HG02642 (cell line): ENCODE results near the gene SLC25A6.
"Not testable (repeated sequence)": the region's sequence is repeated elsewhere in the genome, so short reads cannot be mapped to it uniquely, and the experiment has no call there.

Source experiments
- ATAC-seq: cut with Tn5 transposase; IDR thresholded peaks from one replicate; pipeline ENCODE4 v1.9.1; 2021; ENCODE audit warnings: mild to moderate bottlenecking; ENCODE audit not compliant: unreplicated experiment, poor library complexity

SLC25A6 gene

DNA sequence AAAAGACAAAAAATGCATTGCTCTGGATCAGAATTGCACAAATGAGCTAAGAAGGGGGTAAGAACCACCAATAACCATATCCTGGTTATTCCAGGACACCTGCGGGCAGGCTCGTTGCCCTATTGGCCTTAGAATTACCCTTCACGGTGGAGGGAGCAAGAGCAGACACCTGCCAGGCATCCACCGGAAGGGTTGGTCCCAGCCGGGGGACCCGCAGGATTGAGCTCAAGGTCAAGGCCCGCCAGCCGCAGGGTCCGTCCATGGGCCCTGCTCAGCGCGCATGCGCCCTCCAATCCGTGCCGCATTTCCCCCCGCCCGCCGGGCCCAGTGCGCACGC is 575 bp downstream of the SLC25A6 start:
- no peak for ATAC-seq

DNA sequence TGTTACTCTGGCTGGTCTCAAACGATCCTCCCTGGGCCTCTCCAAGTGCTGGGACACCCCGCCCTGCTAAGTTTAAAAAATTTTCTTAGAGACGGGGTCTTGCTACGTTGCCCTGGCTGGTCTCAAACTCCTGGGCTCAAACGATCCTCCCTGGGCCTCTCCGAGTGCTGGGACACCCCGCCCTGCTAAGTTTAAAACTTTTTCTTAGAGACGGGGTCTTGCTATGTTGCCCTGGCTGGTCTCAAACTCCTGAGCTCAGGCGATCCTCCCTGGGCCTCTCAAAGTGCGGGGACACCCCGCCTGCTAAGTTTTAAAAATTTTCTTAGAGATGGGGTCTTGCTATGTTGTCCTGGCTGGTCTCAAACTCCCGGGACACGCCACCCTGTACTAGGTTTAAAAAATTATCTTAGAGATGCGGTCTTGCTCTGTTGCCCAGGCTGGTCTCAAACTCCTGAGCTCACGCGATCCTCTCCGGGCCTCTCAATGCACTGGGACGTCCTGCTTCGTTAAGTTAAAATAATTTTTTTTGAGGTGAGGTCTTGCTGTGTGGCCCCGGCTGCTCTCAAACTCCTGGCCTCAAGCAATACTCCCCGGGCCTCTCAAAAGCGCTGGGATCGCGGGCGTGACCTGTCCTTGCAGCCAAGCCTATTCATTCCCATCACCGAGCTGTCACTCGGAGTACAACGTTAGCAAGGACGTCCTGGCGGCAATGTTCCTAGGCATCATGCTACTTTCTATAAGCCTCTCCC is 1.1 kb downstream of the SLC25A6 start:
- ATAC-seq = no peak

DNA sequence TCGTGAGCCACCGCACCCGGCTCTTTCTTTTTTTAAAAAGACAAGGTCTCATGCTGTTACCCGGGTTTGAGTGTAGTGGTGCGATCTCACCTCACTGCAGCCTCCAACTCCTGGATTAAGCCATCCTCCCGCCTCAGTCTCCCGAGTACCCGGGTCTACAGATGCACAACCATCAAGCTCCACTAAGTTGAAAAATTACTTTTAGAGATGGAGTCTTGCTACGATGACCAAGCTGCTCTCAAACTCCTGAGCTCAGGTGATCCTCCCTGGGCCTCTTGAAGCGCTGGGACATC is 2.0 kb downstream of the SLC25A6 start:
- no peak for ATAC-seq

DNA sequence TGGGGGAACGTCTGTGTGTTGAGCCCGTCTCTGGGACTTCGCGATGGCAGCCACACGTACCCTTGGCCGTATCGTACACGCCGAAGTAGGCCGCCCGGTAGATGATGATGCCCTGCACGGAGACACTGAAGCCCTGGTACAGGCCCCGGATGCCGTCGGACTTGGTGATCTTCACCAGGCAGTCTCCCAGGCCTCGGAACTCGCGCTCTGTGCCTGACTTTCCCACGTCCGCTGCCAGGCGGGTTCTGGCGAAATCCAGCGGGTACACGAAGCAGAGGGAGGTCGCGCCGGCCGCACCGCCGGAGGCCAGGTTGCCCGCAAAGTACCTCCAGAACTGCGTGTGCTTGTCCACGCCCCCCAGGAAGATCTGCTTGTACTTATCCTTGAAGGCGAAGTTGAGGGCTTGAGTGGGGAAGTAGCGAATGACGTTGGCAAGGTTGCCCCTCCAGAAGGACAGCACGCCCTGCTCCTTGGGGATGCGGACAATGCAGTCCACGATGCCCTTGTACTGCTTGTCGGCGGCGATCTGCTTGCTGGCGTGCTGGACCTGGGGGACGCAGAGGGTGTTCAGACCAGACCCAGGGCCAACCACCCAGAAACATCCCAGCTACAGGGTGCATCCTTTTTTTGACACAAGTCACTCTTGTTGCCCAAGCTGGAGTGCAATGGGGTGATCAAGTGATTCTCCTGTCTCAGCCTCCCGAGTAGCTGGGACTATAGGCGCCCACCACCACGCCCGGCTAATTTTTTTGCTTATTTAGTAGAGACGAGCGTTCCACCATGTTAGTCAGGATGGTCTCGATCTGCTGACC is 2.5 kb downstream of the SLC25A6 start:
- no peak for ATAC-seq

DNA sequence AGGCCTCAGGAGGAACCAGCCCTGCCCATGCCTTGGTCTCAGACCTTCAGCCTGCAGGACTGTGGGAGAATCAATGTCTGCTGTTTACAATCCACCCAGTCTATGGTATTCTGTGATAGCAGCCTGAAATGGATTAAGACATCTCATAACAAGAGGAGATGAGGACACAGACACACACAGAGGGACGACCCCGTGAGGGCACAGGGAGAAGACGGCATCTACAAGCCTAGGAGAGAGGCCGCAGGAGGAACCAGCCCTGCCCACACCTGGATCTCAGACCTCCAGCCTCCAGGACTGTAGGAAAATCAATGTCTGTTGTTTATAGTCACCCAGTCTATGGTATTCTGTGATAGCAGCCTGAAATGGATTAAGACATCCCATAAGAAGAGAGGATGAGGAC is 3.3 kb downstream of the SLC25A6 start:
- no peak for ATAC-seq

DNA sequence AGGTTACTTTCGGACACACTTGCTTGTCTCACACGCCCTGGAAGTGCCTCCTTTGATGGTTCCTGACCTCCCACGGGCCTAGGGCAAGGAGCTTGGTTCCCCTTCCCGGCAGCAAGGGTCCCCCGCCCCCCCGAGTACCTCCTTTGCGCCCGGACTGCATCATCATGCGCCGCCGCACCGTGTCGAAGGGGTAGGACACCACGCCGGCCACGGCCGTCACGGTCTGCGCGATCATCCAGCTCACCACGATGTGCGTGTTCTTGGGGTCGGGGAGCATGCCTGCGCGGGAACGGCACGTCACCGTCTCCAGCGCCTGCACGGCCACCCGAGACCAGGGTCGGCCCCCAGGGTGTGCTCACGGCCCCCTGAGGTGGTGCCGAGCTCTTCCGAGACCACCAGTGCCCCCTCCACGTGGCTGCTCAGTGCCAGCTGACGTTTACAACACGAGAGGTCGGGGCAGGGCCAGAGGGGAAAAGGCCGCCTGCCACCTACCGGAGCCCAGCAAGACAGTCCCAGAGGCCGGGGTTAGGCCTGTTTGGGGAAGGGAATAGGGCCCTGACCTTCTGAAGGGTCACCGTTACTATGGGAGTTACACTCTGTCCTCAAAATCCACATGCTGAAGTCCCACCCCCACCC is 4.7 kb downstream of the SLC25A6 start:
- ATAC-seq = no peak

DNA sequence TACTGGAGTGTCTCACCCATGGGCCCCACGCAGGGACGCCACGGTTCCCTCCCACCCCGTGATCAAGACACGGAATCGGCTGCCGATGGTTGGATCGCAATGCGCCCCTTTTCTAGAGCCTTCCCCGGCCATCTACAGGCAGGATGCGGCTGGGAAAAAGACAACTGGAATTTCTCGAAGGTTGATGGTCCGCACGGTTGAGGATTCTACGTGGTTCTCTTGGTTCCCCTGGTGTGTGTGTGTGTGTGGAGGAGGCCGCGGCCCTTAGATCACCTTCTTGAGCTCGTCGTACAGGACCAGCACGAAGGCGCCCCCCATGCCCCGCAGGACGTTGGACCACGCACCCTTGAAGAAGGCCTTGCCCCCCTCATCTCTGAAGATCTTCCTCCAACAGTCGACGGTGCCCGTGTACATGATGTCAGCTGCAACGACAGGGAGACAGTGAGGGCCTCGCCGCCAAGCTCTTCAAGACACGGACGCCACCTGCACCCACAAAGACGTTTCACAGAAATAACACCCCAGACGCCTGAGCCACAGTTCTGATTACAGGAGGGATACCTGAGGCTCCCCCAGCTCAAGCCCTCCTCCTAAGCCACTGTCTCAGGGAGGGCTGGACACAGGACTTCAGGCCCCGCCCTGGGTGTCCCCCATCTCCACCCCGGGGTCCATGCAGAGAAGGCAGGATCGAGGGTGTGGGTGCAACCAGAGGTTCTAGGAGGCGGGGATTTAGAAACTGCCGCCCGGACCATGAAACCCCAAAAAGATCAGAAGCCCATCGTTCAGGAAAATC is 5.4 kb downstream of the SLC25A6 start:
- ATAC-seq = no peak

DNA sequence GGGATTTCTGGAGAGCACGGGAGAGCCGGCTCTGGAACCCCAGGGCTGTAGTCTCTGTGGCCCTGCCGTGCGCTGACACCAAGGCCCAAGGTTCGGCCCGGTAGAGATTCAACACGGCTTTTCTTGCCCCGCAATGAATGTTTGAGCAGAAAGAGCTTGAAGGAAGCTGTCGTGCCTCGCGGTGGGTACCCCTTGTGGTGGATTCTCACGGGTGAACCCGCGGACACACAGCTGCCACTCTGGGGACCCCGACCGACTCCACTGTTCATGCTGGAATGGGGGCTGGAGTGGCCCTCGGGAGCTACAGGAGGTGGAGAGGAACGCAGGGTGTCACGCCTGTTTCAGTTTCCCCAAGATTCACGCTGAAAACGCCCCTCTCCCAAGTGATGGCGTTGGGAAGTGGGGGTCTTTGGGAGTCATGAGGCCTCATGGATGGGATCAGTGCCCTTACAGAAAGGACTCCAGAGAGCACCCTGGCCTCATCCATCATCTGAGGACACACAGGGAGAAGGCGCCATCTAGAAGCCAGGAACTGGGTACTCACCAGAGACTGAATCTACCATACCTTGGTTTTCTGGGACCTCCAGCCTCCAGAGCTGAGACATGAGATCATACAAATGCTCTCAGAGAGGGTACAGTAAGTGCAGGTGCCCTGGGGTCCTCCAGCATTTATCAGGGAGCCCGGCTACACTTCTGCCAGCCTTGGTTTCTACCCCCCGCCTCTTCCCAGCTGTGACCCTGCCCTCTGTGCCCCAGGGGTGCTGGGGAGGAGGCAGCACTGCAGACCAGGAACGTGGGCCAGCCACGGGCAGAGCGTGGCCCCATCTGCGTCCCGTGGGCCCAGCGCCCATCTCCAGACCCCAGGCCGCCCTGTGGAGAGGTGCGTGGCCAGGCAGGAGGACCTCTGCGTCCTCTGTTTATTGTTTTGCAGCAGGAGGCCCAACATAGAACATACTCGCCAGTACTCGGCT is 6.4 kb downstream of the SLC25A6 start:
- no peak for ATAC-seq

DNA sequence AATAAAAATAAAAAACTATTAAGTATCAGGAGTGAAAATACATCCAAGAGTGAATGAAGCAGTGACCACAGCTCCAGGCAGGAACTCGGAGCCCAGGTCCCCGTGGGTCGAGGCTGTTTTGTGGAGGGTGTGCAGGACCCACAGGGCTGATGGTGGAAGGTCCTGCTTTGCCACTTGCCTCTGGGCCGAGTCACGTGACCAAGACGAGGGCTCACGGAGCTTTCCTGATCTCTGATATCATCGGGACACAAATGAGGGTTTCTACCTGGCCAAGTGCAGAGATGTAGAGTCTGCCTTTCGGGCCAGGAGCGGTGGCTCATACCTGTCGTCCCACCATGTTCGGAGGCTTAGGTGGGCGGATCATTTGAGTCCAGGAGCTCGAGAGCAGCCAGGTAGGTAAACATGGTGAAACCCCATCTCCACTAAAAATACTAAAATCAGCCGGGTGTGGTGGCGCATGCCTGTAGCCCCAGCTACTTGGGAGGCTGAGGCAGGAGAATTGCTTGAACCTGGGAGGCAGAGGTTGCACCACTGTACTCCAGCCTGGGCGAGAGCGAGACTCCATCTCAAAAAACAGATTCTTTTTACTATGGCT is 7.2 kb downstream of the SLC25A6 start:
- no peak for ATAC-seq

DNA sequence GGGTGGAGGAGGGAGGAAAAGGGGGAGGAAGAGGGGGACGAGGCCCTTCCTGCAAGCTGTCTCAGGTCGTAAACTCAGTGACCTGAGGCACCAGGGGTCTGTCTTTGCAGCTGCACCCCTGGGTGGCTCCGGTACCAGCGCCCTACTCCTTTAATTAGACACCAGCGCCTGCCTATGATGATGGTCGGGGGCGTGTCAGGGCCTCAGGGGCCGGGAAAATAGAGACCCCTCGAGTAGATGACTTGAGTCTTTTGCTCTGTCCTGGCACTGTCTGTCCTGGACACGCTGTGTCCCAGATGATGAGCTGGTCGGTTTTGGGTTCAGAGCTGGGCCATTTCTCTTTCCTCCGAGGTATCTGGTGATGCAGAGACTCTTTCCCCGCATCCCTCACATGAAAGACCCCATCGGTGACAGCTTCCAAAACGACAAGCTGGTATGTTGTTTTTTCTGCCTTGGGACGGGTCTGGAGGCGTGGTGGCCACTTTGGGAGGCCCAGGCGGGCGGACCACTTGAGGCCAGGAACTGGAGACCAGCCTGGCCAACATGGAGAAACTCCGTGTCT is 11.2 kb downstream of the SLC25A6 start:
- no peak for ATAC-seq

DNA sequence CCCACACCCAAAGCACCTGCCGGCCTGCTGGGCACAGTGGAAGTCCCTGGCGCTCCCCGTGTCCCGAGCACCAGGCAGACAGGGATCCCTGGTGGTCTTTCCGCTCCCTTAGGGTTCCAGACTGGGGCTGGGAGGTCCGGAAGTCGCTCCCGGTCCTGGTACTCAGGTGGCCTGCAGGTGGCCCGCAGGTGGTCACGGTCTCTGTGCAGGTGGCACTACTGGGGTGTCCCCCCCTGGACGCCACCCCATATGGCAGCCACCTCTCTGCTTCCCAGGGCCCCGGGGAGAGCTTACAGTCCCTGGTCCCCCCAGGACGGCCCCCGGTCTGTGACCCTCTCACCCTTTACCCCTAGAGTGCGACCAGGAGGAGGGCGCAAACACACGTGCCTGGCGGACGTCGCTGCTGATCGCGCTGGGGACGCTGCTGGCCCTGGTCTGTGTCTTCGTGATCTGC is 13.6 kb downstream of the SLC25A6 start:
- no peak for ATAC-seq

DNA sequence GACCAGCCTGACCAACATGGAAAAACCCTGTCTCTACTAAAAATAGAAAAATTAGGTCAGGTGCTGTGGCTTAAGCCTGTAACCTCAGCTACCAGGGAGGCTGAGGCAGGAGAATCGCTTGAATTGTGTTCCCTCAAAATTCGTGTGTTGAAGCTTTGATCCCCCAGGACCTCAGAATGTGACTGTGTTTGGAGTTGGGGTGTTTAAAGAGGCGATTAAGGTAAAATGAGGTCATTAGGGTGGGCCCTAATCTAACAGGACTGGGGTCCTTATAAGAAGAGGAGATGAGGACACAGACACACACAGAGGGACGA is 23.6 kb downstream of the SLC25A6 start:
- ATAC-seq = no peak

DNA sequence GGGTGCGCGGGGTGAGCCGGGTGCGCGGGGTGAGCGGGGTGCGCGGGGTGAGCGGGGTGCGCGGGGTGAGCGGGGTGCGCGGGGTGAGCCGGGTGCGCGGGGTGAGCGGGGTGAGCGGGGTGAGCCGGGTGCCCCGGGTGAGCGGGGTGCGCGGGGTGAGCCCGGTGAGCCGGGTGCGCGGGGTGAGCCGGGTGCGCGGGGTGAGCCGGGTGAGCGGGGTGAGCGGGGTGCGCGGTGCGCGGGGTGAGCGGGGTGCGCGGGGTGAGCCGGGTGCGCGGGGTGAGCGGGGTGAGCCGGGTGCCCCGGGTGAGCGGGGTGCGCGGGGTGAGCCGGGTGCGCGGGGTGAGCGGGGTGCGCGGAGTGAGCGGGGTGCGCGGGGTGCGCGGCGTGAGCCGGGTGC is 25.6 kb downstream of the SLC25A6 start:
- not testable (repeated sequence) for ATAC-seq

DNA sequence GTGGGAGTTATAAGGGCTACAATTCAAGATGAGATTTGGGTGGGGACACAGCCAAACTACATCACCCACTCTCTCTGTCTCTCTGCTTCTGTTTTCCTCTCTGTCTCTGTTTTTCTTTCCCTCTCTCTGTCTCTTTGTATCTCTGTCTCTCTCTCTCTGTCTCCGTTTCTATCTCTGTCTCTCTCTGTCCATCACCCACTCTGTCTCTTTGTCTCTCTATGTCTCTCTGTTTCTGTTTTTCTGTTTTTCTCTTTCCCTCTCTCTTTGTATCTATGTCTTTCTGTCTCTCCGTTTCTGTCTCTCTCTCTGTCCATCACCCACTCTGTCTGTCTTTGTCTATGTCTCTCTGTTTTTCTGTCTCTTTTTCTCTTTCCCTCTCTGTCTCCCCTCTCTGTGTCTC is 30.0 kb downstream of the SLC25A6 start:
- ATAC-seq = no peak

DNA sequence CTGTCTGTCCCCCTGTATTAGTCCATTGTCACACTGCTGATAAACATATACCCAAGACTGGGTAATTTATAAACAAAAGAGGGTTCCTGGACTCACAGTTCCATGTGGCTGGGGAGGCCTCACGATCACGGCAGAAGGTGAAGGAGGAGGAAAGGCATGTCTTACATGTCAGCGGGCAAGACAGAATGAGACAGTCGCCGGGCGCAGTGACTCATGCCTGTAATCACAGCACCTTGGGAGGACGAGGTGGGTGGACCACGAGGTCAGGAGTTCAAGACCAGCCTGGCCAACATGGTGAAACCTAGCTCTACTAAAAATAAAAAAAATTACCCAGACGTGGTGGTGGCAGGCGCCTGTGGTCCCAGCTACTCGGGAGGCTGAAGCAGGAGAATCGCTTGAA is 30.6 kb downstream of the SLC25A6 start:
- no peak for ATAC-seq

DNA sequence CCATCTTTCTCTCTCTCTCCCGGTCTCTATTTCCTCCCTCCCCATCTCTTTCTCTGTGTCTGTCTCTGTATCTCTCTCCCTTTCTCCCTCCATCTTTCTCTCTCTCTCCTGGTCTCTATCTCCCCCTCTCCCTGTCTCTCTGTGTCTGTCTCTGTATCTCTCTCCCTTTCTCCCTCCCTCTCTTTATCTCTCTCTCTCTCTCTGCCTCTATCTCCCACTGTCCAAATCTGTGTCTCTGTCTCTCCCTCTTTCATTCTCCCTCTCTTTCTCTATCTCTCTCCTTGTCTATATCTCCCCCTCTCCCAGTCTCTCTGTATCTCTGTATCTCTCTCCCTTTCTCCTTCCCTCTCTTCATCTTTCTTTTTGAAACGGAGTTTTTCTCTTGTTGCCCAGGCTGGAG is 31.7 kb downstream of the SLC25A6 start:
- ATAC-seq = no peak

DNA sequence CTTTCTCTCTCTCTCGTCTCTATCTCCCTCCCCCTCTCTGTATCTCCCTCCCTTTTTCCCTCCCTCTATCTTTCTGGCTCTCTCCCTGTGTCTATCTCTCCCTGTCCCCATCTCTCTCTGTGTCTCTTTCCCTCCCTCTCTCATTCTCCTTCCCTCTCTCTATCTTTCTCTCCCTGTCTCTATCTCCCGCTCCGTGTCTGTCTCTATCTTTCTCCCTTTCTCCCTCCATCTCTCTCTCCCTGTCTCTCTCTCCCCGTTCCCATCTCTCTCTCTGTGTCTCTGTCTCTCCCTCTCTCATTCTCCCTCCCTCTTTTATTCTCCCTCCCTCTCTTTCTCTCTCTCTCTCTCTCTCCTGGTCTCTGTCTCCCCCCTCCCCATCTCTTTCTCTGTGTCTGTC is 32.4 kb downstream of the SLC25A6 start:
- no peak for ATAC-seq

DNA sequence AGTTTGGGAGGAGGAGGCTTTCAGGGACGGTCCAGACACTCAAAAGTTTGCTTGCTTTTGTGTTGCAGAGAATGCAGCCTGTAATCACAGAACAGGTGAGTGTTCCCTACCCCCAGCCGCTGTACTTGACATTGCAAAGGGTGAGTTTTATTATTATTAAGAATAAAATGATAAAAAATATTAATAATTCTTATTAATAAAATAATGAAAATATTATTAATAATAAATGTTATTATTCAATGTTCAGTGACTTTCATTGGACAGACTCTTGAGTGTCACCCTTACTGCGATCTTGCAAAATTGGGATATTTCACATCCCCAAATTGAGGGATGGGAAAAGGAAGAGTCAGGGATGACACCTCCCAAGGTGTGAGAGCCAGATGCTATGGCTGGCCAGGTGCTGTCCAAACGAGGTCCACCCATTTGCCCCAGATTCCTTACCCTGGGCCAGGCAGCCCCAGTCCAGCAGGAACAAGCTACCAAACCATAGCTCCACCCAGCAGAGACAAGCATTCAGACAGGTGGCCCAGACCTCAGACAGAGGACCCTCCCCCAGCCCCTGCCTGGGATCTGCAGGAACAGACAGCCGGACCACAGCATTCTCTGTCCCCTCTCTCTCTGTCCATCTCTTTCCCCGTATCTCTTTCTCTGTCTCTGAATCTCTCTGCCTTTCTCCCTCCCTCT is 33.0 kb downstream of the SLC25A6 start:
- ATAC-seq = no peak

DNA sequence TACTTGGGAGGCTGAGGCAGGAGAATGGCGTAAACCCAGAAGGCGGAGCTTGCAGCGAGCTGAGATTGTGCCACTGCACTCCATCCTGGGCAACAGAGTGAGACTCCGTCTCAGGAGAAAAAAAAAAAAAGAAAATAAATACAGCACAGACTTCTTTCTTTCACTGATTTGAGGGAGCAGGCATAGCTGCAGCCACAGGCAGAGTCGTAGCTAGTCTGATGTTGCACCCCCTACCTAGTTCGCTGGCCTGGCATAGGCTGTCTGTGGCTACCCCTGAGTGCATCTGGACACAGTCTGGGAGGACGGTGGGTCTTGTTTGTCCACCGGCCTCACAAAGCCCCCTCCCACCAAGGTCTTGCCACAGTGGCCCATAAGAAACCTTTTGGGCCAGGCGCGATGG is 33.9 kb downstream of the SLC25A6 start:
- ATAC-seq = no peak
